Measurements from ENCODE around the gene RCBTB1. TPM values are rescaled to one million over a fixed set of nuclear protein-coding genes. Genes with fewer than 3 reads are reported as not detected.

RCBTB1 gene
- polyA plus RNA-seq, 1 donor (not counting 4 experiments of a cell fraction or from before 2014, with no cell fraction given) = 26.9 TPM

- Histone ChIP-seq H2AFZ (ENCODE audit: control insufficient read depth, low read length) (no peak overlapping the region), H3K4me3 (ENCODE audit: control insufficient read depth in 2 of 3, extremely low read depth in 1 of 3, insufficient read depth in 2 of 3, low read depth in 1 of 3, low read length in 3 of 3) (no peak overlapping the region), H3K4me2 (ENCODE audit: control insufficient read depth, extremely low read depth, insufficient read depth, low read depth, low read length) (no peak overlapping the region), H3K36me3 (ENCODE audit: control insufficient read depth in 2 of 2, extremely low read depth in 1 of 2, insufficient read depth in 2 of 2, low read length in 2 of 2) (no peaks in the 10 kb centered on the region), H3K4me1 (ENCODE audit: control insufficient read depth, extremely low read depth, insufficient read depth, low read length) (peaks cover 8% of the 10 kb centered on the region), H4K20me1 (ENCODE audit: control insufficient read depth, extremely low read depth, insufficient read depth, low read length) (no peaks in the 10 kb centered on the region), H3K9me3 (ENCODE audit: control insufficient read depth, low read depth, low read length) (no peaks in the 10 kb centered on the region), H3K79me2 (ENCODE audit: control insufficient read depth, insufficient read depth, low read length) (no peaks in the 10 kb centered on the region), H3K27me3 (ENCODE audit: control insufficient read depth, extremely low read depth, insufficient read depth, low read length) (no peaks in the 10 kb centered on the region), H3K9ac (ENCODE audit: control insufficient read depth, extremely low read depth, insufficient read depth, low read length) (no peak overlapping the region), H3K9me1 (ENCODE audit: control insufficient read depth, extremely low read depth, insufficient read depth, low read length) (no peaks in the 10 kb centered on the region), H3K27ac (ENCODE audit: control insufficient read depth, insufficient read depth, low read length) (no peak overlapping the region)
- dilution Hi-C loops (cut with MboI; ENCODE audit: extremely low pct_ligation_motif_present, low sequenced_read_pairs) = no loop called here
- DNase-seq (ENCODE audit: low read depth, low spot score) (no peak), FAIRE-seq (no peak)
- TF ChIP-seq CTCF (optimal IDR thresholded peaks at IDR 0.05 in 1 of 3, IDR thresholded peaks at IDR 0.05 in 1 of 3, conservative IDR thresholded peaks at IDR 0.05 in 1 of 3; ENCODE audit: extremely low read depth in 1 of 3, insufficient read depth in 2 of 3, low read length in 3 of 3) = no peak
- TF ChIP-seq EZH2 (IDR thresholded peaks at IDR 0.05; ENCODE audit: low read length) = no peak
These were observed 44.6 kb upstream of the RCBTB1 start for GRCh38 chr13:49629947-49630346.

- Histone ChIP-seq H3K9me3 (ENCODE audit: control insufficient read depth, low read depth, low read length) (no peaks in the 10 kb centered on the region), H3K4me2 (ENCODE audit: control insufficient read depth, extremely low read depth, insufficient read depth, low read depth, low read length) (no peak overlapping the region), H3K27ac (ENCODE audit: control insufficient read depth, insufficient read depth, low read length) (no peak overlapping the region), H3K27me3 (ENCODE audit: control insufficient read depth, extremely low read depth, insufficient read depth, low read length) (no peaks in the 10 kb centered on the region), H3K9me1 (ENCODE audit: control insufficient read depth, extremely low read depth, insufficient read depth, low read length) (no peaks in the 10 kb centered on the region), H3K4me3 (ENCODE audit: control insufficient read depth in 2 of 3, extremely low read depth in 1 of 3, insufficient read depth in 2 of 3, low read depth in 1 of 3, low read length in 3 of 3) (no peak overlapping the region), H3K4me1 (ENCODE audit: control insufficient read depth, extremely low read depth, insufficient read depth, low read length) (peaks cover 8% of the 10 kb centered on the region), H4K20me1 (ENCODE audit: control insufficient read depth, extremely low read depth, insufficient read depth, low read length) (no peaks in the 10 kb centered on the region), H2AFZ (ENCODE audit: control insufficient read depth, low read length) (no peak overlapping the region), H3K79me2 (ENCODE audit: control insufficient read depth, insufficient read depth, low read length) (no peaks in the 10 kb centered on the region), H3K36me3 (ENCODE audit: control insufficient read depth in 2 of 2, extremely low read depth in 1 of 2, insufficient read depth in 2 of 2, low read length in 2 of 2) (no peaks in the 10 kb centered on the region), H3K9ac (ENCODE audit: control insufficient read depth, extremely low read depth, insufficient read depth, low read length) (no peak overlapping the region)
- FAIRE-seq (no peak), DNase-seq (ENCODE audit: low read depth, low spot score) (no peak)
- dilution Hi-C loops (cut with MboI; ENCODE audit: extremely low pct_ligation_motif_present, low sequenced_read_pairs) = no loop called here
- TF ChIP-seq EZH2 (IDR thresholded peaks at IDR 0.05; ENCODE audit: low read length) = no peak
- no peak for TF ChIP-seq CTCF (optimal IDR thresholded peaks at IDR 0.05 in 1 of 3, IDR thresholded peaks at IDR 0.05 in 1 of 3, conservative IDR thresholded peaks at IDR 0.05 in 1 of 3; ENCODE audit: extremely low read depth in 1 of 3, insufficient read depth in 2 of 3, low read length in 3 of 3)
These were observed 44.0 kb upstream of the RCBTB1 start for GRCh38 chr13:49629196-49629938.

All from keratinocyte (primary cell).